Stimulated activated CD8-positive, alpha-beta memory T cell treated with anti-CD3 and anti-CD28 coated beads, Interleukin-12 subunit alpha, Interleukin-12 subunit beta, amount 100 ng/mL, for 24 hours (primary cell): ENCODE measurements around the gene MIX23.
A peak's percentile ranks its signal among the peaks of the same experiment; 100 is the strongest.

Experiments used
- DNase-seq: peaks from one replicate; pipeline ENCODE4 v3.0.0-alpha.2; 2020; ENCODE audit errors: extremely low read depth

The MIX23 gene

GRCh38 chr3:122382888-122383666 is at the start of gene MIX23:
Gene MIX23, minus strand, starts transcription at chr3:122383231. Its CDS starts 7 bp downstream, at chr3:122383224.
- DNase-seq = peak; percentile 60

GRCh38 chr3:122430371-122430770 is 47.3 kb upstream of the MIX23 start:
- no peak for DNase-seq

DNA sequence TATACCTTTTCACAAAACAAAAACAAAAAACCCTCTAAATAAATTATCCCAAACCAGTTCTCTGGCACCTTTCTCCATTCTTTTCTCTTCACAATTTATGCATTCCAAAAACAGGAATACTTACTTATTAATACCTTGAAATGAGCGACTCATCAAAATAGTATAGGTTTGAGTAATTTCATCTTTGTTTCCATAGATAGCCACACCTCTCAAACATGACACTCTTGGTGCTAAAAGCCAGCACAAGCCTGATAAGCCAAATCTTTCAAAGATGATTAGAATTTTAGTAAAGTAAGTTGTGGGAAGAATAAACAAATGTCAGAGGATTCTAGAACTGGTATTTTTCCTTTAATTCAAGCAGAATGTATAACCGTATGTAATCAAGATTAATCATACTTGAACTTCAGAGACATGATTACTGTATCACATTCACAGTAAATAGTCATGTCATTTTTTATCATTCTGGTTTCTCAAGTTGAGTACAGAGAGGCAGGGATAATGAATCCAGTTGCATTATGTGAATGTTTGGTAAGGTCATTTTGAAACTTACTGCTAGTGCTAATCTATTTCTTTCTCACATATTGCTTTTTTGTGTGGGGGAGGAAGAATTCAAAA is 44.9 kb upstream of the MIX23 start:
- DNase-seq = no peak

- DNase-seq = no peak
Measured at GRCh38 chr3:122421836-122422235, 38.8 kb upstream of the MIX23 start.

GRCh38 chr3:122421101-122421500 is 38.1 kb upstream of the MIX23 start:
- DNase-seq = no peak

GRCh38 chr3:122416966-122417365 is 33.9 kb upstream of the MIX23 start:
- DNase-seq = no peak

DNA sequence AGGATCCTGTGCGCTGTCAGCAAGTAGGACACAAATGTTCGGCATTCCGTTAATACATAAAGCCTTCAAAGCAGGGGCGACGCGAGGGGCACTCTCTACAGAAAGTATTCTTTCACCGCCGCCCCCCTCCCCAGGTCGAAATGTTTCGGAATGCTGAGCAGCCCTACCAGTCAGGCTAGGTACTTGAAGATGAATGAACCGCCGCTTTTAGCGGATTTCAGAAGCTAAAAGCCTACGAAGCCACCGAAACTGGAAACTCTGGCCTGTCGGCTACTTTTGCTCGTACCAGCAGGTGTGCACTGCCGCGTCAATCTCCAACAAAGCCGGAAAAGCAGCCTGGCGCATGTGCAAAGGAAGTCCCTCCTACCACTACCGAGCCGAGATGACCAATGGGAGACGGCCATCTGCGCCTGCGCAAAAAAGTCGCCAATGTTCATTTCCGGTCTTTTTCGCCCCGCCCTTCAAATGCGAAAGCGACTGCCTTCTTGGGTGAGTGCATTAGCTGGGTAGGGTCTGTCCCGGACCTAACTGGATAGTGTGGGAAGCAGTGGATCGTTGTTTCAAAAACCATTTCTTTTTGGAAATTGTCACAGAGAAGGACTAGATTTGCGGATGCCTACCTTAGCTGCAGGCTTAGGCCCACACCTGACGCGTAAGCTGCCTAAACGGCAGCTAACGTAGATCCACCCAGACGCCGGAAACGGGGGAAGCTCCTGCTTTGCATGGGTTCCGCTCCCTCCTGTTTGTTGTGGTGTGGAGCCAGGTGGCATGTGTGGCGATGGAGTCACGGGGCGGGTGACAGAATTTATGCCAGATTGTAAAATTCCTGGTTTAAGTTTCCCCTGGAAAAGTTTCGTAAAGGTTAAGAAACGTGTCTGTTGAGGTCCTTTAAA is 33.0 kb upstream of the MIX23 start, which contains the start of gene WDR5B:
Gene WDR5B (minus strand): TSS at position 301 of the 893 bp plus-strand sequence. CDS start 534 bp downstream, outside the sequence.
- peak; percentile 93 for DNase-seq

DNA sequence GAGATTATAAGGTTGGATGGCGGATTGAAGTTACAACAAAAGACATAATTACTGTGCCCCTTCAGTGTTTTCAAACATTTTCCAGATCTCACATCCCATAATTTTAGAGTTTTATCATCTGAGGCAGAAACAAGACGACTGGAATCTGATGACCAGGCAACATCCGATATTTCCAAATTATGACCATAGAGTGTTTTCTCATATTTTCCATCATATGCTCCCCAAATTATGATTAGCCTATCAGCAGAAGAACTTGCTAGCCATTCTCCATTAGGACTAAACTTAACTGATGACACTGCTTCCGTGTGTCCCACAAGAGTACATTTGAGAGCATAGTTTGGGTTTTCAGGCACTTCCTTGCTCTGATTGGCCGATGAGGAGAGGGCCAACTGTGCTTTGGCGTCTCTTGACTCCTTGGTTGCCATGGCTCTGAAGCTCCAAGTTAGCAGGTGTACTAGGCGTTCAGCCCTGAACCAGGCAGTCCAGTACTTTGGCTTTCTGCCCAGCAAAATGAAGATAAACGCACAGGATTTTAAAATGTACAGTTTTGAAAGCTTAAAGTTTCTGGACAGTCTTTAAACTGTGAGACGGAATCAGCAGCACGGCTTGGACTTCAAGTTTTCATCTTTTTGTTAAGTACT is 32.2 kb upstream of the MIX23 start:
- DNase-seq = no peak

DNA sequence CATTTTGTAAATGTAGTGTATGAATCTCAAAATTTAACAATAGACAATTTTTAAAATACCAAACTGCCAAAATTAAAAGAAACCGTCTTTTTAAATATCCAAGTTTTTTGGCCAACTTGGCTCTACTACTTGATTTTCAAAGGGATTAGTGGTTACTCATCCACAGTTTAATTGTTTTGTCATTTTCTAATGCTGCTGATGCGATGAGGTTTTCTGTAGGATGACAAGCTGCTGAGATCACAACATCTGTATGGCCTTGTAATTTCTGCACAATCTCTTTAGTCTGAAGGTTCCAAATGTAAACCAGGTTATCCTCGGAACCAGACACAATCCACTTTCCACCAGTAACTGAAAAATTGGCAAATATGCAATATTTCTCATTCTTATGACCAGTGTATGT is 31.4 kb upstream of the MIX23 start:
- no peak for DNase-seq

- DNase-seq = no peak
Measured at GRCh38 chr3:122410639-122411038, 27.6 kb upstream of the MIX23 start.

DNA sequence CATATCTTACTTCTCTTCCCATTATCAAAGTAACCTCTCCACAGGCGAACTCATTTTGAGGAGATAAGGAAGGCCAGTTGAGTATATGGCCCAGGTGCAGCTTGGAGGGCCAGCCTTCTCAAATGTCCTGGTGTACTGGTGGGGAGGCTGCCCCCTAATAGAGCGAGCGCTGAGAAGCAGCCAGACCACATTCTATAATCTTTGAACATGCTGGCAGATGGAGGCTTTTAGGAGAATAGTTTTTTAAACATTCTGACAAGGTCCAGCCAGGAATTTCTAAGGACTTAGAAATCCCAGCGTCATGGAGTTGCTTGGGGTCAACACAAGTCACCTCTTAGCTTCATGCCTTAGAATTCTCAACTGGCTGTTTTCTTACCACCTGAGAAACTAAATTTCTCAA is 27.1 kb upstream of the MIX23 start:
- no peak for DNase-seq

GRCh38 chr3:122409446-122409845 is 26.4 kb upstream of the MIX23 start:
- DNase-seq = no peak

DNA sequence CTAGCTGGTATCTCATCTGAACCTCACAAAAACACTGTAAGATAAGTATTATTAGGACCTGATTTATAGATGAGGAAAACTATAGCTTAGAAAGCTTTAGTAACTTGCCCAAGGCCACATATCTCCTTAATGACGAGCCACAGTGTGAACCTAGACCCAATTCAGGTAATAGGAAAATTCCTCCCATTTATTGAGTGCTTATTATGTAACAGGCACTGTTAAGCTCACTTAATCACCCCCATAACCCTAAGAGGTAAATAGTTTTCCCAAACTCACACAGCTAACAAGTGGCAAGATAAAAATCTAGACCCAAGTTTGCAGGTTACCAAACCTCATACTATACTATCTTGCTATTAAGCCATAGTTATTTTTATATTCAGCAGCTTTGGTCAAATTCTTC is 24.9 kb upstream of the MIX23 start:
- no peak for DNase-seq

- DNase-seq = no peak
Measured at GRCh38 chr3:122406198-122406597, 23.2 kb upstream of the MIX23 start.

DNA sequence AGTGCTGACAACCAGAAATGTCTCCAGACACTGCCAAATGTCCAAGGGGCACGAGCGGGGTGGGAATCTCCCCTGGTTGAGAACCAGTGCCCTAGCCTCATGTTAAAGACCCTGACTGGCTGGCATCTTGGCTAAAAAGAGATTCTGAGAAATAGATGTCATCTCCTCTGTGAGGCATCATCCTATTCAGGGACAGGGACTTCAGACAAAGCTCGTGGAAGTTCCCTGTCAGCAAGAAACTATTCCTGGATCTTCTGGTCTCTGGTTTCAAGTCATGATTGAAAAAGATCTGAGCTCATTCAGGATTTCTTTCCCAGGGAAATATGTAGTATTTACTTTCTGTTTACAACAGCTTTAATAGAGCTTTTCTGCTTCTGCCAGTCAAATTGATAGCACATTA is 22.0 kb upstream of the MIX23 start:
- DNase-seq = no peak

- no peak for DNase-seq
Measured at GRCh38 chr3:122403489-122403888, 20.5 kb upstream of the MIX23 start.

DNA sequence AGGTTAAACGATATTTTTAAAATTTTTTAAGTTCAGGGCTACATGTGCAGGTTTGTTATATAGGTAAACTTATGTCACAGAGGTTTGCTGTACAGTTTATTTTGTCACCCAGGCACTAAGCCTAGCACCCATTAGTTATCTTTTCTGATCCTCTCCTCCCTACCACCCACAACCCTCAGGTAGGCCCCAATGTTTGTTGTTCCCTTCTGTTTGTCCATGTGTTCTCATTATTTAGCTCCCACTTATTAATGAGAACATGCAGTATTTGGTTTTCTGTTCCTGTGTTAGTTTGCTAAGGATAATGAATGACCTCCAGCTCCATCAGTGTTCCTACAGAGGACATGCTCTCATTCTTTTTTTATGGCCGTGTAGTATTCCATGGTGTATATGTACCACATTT is 15.9 kb upstream of the MIX23 start:
- DNase-seq = no peak

DNA sequence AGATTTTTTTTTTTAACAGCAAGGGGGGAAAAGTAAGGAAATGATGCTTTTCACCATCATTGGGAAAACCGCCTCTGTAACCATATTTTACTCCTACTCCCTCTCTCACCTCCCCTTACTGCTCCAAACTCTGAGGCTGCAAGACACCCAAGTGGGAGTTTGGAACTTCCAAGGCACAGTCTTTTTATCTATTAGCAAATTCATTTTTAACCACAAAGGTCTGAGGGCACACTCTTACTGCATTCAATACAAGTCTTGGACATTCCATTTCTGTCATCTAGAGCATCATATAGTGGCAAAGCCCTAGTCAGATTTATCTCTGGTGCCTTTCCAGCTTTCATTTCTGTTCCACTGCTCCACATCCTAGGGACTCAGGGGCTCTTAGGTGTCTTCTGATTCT is 14.2 kb upstream of the MIX23 start:
- no peak for DNase-seq

GRCh38 chr3:122396511-122396910 is 13.5 kb upstream of the MIX23 start:
- DNase-seq = no peak

DNA sequence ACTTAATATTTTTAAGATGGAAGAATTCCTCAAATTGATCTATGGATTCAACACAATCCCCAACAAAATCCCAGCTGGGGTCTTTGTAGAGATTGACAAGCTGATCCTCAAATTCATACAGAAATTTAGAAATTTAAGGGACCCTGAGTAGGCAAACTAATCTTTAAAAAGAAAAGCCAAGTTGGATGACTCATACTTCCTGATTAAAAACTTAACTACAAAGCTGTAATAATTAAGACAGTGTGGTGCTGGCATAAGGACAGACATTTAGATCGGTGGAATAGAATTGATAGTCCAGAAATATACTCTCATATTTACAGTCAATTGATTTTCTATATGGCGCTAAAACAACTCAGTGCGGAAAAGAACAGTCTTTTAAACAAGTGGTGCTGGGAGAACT is 12.6 kb upstream of the MIX23 start:
- DNase-seq = no peak

GRCh38 chr3:122394173-122394572 is 11.1 kb upstream of the MIX23 start:
- no peak for DNase-seq
